SK-N-MC (cell line): Measurements from ENCODE around the gene FUCA1.

Source experiments
- EZH2 ChIP-seq: fragments of 200-600 bp; sonication (generic); IDR thresholded peaks from one replicate; pipeline ENCODE4 v1.6.1; 2017; ENCODE audit warnings: antibody characterized with exemption
- POLR2AphosphoS5 ChIP-seq: IDR thresholded peaks from 2 replicates; pipeline ENCODE4 v1.6.1; 2012; ENCODE audit warnings: mild to moderate bottlenecking, low read depth, low read length, borderline replicate concordance

GRCh38 chr1:23801876-23802275, 66.2 kb downstream of the FUCA1 start:
- TF ChIP-seq POLR2AphosphoS5 = no peak
- no peak for TF ChIP-seq EZH2
